ENCODE measurements around the gene ZBTB7B. TPM values are rescaled to one million over a fixed set of nuclear protein-coding genes. Genes with fewer than 3 reads are reported as not detected.
A peak's percentile ranks its signal among the peaks of the same experiment; 100 is the strongest.

ZBTB7B gene
- polyA plus RNA-seq, 3 donors: 6.3 to 149 (median 9.6) TPM

DNA sequence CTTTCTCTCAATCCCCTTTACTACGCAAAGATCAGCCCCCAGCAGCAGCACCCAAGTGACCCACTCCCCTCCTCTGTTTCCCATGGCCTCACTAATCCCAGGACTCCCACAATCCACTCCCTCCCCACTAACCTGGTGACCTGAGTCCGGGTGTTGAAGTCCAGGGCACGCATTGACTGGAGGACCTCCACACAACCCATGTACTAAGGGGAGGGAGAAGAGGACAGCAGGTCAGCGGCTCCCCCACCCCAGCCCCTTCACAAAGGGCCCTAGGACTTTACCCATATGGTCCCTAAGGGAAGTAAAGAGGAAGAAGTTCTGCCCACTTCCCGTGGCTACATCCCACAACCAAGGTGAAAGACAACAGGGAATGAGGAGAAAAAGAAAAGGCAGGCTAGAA, 33.4 kb upstream of the ZBTB7B start:
- Mint-ChIP-seq H3K4me3 (no peak overlapping the region), H3K4me1 (peaks cover 34% of the 10 kb centered on the region), H3K27ac (peak overlapping the region in 5 of 7 donors; percentile 8 to 72 (median 54)), H3K27me3 (ENCODE audit: low read depth in 3 of 3) (peaks cover 0 to 7% (median 0%) of the 10 kb centered on the region in 3 donors), H3K36me3 (peaks cover 58 to 71% of the 10 kb centered on the region in 2 donors), H3K9me3 (no peaks in the 10 kb centered on the region)
- peaks cover 85% of the 10 kb centered on the region for H4K20me1 ChIP-seq (ENCODE audit: insufficient read depth, low read length)
- TF ChIP-seq, protein P1, sequence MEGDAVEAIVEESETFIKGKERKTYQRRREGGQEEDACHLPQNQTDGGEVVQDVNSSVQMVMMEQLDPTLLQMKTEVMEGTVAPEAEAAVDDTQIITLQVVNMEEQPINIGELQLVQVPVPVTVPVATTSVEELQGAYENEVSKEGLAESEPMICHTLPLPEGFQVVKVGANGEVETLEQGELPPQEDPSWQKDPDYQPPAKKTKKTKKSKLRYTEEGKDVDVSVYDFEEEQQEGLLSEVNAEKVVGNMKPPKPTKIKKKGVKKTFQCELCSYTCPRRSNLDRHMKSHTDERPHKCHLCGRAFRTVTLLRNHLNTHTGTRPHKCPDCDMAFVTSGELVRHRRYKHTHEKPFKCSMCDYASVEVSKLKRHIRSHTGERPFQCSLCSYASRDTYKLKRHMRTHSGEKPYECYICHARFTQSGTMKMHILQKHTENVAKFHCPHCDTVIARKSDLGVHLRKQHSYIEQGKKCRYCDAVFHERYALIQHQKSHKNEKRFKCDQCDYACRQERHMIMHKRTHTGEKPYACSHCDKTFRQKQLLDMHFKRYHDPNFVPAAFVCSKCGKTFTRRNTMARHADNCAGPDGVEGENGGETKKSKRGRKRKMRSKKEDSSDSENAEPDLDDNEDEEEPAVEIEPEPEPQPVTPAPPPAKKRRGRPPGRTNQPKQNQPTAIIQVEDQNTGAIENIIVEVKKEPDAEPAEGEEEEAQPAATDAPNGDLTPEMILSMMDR (IDR thresholded peaks at IDR 0.05): no peak
- WGBS (ENCODE audit: insufficient coverage): 100% methylated on average over 1 of the region's 5 CpGs
- H3K4me1 ChIP-seq (ENCODE audit: control insufficient read depth in 1 of 2, insufficient read depth in 2 of 2, low read length in 2 of 2): peaks cover 38 to 42% of the 10 kb centered on the region in 2 donors
- no peak for DNase-seq
- no peaks in the 10 kb centered on the region for H3K27me3 ChIP-seq (ENCODE audit: control insufficient read depth in 2 of 2, insufficient read depth in 2 of 2, low read length in 2 of 2)
- H3K27ac ChIP-seq (ENCODE audit: low read depth in 1 of 2, low read length in 2 of 2): peak overlapping the region in 1 of 2 donors; percentile 38
- no peak overlapping the region for H3K4me2 ChIP-seq (replicated peaks; ENCODE audit: extremely low read depth, low read length, poor library complexity, severe bottlenecking)
- H3K9me3 ChIP-seq (replicated peaks in 1 of 2; ENCODE audit: control insufficient read depth in 1 of 2, insufficient read depth in 1 of 2, low read length in 2 of 2): no peaks in the 10 kb centered on the region
- no peak overlapping the region for H2AFZ ChIP-seq (ENCODE audit: insufficient read depth, low read depth, low read length, poor library complexity, severe bottlenecking)
- no peak overlapping the region for H3K9ac ChIP-seq (ENCODE audit: insufficient read depth, low read length, poor library complexity, severe bottlenecking)
- H3K79me2 ChIP-seq (ENCODE audit: insufficient read depth, low read length): peaks cover 61% of the 10 kb centered on the region
- no peak overlapping the region for H3K4me3 ChIP-seq (replicated peaks in 1 of 3; ENCODE audit: low read depth in 2 of 3, low read length in 3 of 3)
- intact Hi-C loops (cut with micrococcal nuclease): no loop called here
- peaks cover 48 to 59% of the 10 kb centered on the region in 2 donors for H3K36me3 ChIP-seq (replicated peaks in 1 of 2; ENCODE audit: control insufficient read depth in 1 of 2, insufficient read depth in 2 of 2, low read length in 2 of 2)

DNA sequence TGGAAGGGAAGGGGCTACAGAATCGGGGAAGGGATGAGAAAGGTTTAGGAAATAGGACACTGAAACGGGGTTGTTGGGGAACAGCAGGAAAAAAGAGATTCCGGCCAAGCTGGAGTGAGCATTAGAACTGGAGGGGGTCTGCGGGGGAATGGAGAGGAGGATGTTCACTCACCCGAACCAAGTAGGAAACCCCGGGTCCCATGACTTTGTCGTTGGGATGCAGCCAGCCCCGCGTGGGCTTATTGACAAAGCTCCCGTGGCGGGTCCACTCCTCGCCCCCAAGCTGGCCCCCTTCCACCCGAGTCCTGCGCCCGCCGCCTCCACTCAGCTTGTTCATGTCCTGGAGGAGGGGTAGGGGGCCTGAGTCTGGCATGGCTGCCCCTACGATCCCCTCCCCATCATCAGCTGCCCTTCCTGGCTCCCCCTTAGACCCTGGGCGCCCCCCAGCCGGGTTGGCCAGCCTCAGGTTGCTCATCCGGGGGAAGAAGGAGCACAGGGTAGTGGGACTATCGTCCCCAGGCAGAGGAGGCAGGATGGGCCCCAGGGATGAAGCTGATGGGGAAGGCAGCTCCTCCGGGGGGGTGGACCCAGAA, 32.6 kb upstream of the ZBTB7B start:
- H3K4me2 ChIP-seq (replicated peaks; ENCODE audit: extremely low read depth, low read length, poor library complexity, severe bottlenecking): peak overlapping the region; percentile 71
- H4K20me1 ChIP-seq (ENCODE audit: insufficient read depth, low read length): peaks cover 82% of the 10 kb centered on the region
- H3K27ac Mint-ChIP-seq: peak overlapping the region in 6 of 7 donors; percentile 8 to 79 (median 58)
- 50% methylated on average over 7 of the region's 22 CpGs for WGBS (ENCODE audit: insufficient coverage)
- H3K27ac ChIP-seq (ENCODE audit: low read depth in 1 of 2, low read length in 2 of 2): peak overlapping the region in 1 of 2 donors; percentile 82
- H3K36me3 ChIP-seq (replicated peaks in 1 of 2; ENCODE audit: control insufficient read depth in 1 of 2, insufficient read depth in 2 of 2, low read length in 2 of 2): peaks cover 41 to 52% of the 10 kb centered on the region in 2 donors
- no peak overlapping the region for H2AFZ ChIP-seq (ENCODE audit: insufficient read depth, low read depth, low read length, poor library complexity, severe bottlenecking)
- intact Hi-C loops (cut with micrococcal nuclease): loop anchor here (2.0 to 5.0 kb wide), 4 partner anchors 37 to 92 kb away; partner anchors contain the start of gene EFNA4 (in 1 of the 2)
- no peaks in the 10 kb centered on the region for H3K9me3 ChIP-seq (replicated peaks in 1 of 2; ENCODE audit: control insufficient read depth in 1 of 2, insufficient read depth in 1 of 2, low read length in 2 of 2)
- H3K4me3 Mint-ChIP-seq: no peak overlapping the region
- peak overlapping the region in 1 of 3 experiments; percentile 60 for H3K4me3 ChIP-seq (replicated peaks in 1 of 3; ENCODE audit: low read depth in 2 of 3, low read length in 3 of 3)
- H3K27me3 ChIP-seq (ENCODE audit: control insufficient read depth in 2 of 2, insufficient read depth in 2 of 2, low read length in 2 of 2): no peaks in the 10 kb centered on the region
- H3K4me1 Mint-ChIP-seq: peaks cover 34% of the 10 kb centered on the region
- no peak for DNase-seq
- H3K36me3 Mint-ChIP-seq: peaks cover 53 to 64% of the 10 kb centered on the region in 2 donors
- peaks cover 38 to 42% of the 10 kb centered on the region in 2 donors for H3K4me1 ChIP-seq (ENCODE audit: control insufficient read depth in 1 of 2, insufficient read depth in 2 of 2, low read length in 2 of 2)
- H3K27me3 Mint-ChIP-seq (ENCODE audit: low read depth in 3 of 3): peaks cover 0 to 4% (median 0%) of the 10 kb centered on the region in 3 donors
- TF ChIP-seq, protein P1 (IDR thresholded peaks at IDR 0.05): no peak
- no peaks in the 10 kb centered on the region for H3K9me3 Mint-ChIP-seq
- H3K79me2 ChIP-seq (ENCODE audit: insufficient read depth, low read length): peaks cover 61% of the 10 kb centered on the region
- peak overlapping the region; percentile 30 for H3K9ac ChIP-seq (ENCODE audit: insufficient read depth, low read length, poor library complexity, severe bottlenecking)
